DOHH2 (cell line): ENCODE data around the gene TYMP.

Experiments
- H3F3A ChIP-seq: fragments of 200-600 bp; sonication (generic), shearing (Covaris generic); 2 replicates; pipeline ENCODE4 v1.6.0; 2016; ENCODE audit warnings: antibody characterized with exemption, mild to moderate bottlenecking; ENCODE audit not compliant: control insufficient read depth, insufficient read depth
- H3K27ac ChIP-seq: fragments of 200-600 bp; sonication (generic); 2 replicates; pipeline ENCODE4 v1.5.1; 2014; ENCODE audit warnings: low read depth, mild to moderate bottlenecking, low read length, moderate library complexity
- H3K27me3 ChIP-seq: fragments of 200-600 bp; sonication (generic); 2 replicates; pipeline ENCODE4 v1.6.1; 2014; ENCODE audit warnings: mild to moderate bottlenecking, low read length, mixed read lengths; ENCODE audit not compliant: control insufficient read depth
- H3K36me3 ChIP-seq: fragments of 200-600 bp; sonication (generic); 2 replicates; pipeline ENCODE4 v1.6.1; 2014; ENCODE audit warnings: mild to moderate bottlenecking, low read length, moderate library complexity, mixed read lengths; ENCODE audit not compliant: control insufficient read depth
- H3K4me1 ChIP-seq: fragments of 200-600 bp; sonication (generic); 2 replicates; pipeline ENCODE4 v1.6.1; 2014; ENCODE audit warnings: mild to moderate bottlenecking, low read length, mixed read lengths; ENCODE audit not compliant: control insufficient read depth
- H3K4me2 ChIP-seq: fragments of 200-600 bp; sonication (generic); 2 replicates; pipeline ENCODE4 v1.6.0; 2014; ENCODE audit warnings: mild to moderate bottlenecking, low read length, moderate library complexity
- H3K4me3 ChIP-seq: fragments of 200-600 bp; sonication (generic); 2 replicates; pipeline ENCODE4 v1.5.1; 2014; ENCODE audit warnings: mild to moderate bottlenecking, low read length, mixed read lengths
- H3K79me2 ChIP-seq: fragments of 200-600 bp; sonication (generic); 2 replicates; pipeline ENCODE4 v1.6.1; 2014; ENCODE audit warnings: mild to moderate bottlenecking, low read length, mixed read lengths; ENCODE audit not compliant: control insufficient read depth
- H3K9me2 ChIP-seq: fragments of 200-600 bp; sonication (generic); replicated peaks from 2 replicates; pipeline ENCODE4 v1.6.1; 2014; ENCODE audit warnings: mild to moderate bottlenecking, low read length, mixed read lengths; ENCODE audit not compliant: control insufficient read depth
- H3K9me3 ChIP-seq: fragments of 200-600 bp; sonication (generic); 2 replicates; pipeline ENCODE4 v1.6.1; 2014; ENCODE audit warnings: antibody characterized with exemption, low read length, mixed read lengths; ENCODE audit not compliant: control insufficient read depth, insufficient read depth
- H4K20me1 ChIP-seq: fragments of 200-600 bp; sonication (generic); 2 replicates; pipeline ENCODE4 v1.6.0; 2014; ENCODE audit warnings: low read depth, mild to moderate bottlenecking, antibody characterized with exemption, low read length, moderate library complexity; ENCODE audit not compliant: control insufficient read depth, insufficient read depth
- CTCF ChIP-seq: fragments of 200-600 bp; sonication (generic); IDR thresholded peaks from one replicate; pipeline ENCODE4 v1.5.1; 2014; ENCODE audit warnings: antibody characterized with exemption, mild to moderate bottlenecking, low read depth, low read length; ENCODE audit not compliant: poor library complexity, severe bottlenecking
- EZH2phosphoT487 ChIP-seq: fragments of 200-600 bp; sonication (generic); IDR thresholded peaks from 2 replicates; pipeline ENCODE4 v1.6.1; 2017; ENCODE audit warnings: borderline replicate concordance, mild to moderate bottlenecking, antibody characterized with exemption, low read length, moderate library complexity, mixed read lengths

The TYMP gene

GRCh38 chr22:50569896-50570535, 40.2 kb upstream of the TYMP start:
- Histone ChIP-seq H3K27ac (no peak overlapping the region), H3K27me3 (no peaks in the 10 kb centered on the region), H3K36me3 (peaks cover 68% of the 10 kb centered on the region), H3K4me2 (no peak overlapping the region), H3K9me2 (no peaks in the 10 kb centered on the region), H3K9me3 (no peaks in the 10 kb centered on the region), H3K4me1 (no peaks in the 10 kb centered on the region; the same call in 1 of the 2 replicates), H3K4me3 (no peak overlapping the region), H3F3A (peaks cover 2% of the 10 kb centered on the region; the same call in 1 of the 2 replicates), H3K79me2 (no peaks in the 10 kb centered on the region), H4K20me1 (no peaks in the 10 kb centered on the region)
- TF ChIP-seq CTCF (no peak), EZH2phosphoT487 (no peak)

- no peak overlapping the region for H3K4me3 ChIP-seq
- no peaks in the 10 kb centered on the region for H3K79me2 ChIP-seq
- H3K4me2 ChIP-seq: no peak overlapping the region
- H3K27me3 ChIP-seq: peaks cover 3% of the 10 kb centered on the region; the same call in 1 of the 2 replicates
- no peak overlapping the region for H3K27ac ChIP-seq
- no peaks in the 10 kb centered on the region for H4K20me1 ChIP-seq
- H3K36me3 ChIP-seq: peaks cover 61% of the 10 kb centered on the region
- no peaks in the 10 kb centered on the region; the same call in 1 of the 2 replicates for H3K4me1 ChIP-seq
- no peaks in the 10 kb centered on the region for H3K9me3 ChIP-seq
- no peaks in the 10 kb centered on the region for H3K9me2 ChIP-seq
- H3F3A ChIP-seq: peaks cover 2% of the 10 kb centered on the region; the same call in 1 of the 2 replicates
- TF ChIP-seq EZH2phosphoT487: no peak
- TF ChIP-seq CTCF: no peak
Measured at GRCh38 chr22:50569041-50569459, 39.2 kb upstream of the TYMP start.

GRCh38 chr22:50568626-50569025, 38.8 kb upstream of the TYMP start:
- Histone ChIP-seq H3K27me3 (peaks cover 5% of the 10 kb centered on the region), H3K27ac (no peak overlapping the region), H3K9me3 (no peaks in the 10 kb centered on the region), H3K4me3 (no peak overlapping the region), H3K36me3 (peaks cover 57% of the 10 kb centered on the region), H3K4me2 (no peak overlapping the region), H3F3A (peaks cover 2% of the 10 kb centered on the region; the same call in 1 of the 2 replicates), H4K20me1 (no peaks in the 10 kb centered on the region), H3K4me1 (no peaks in the 10 kb centered on the region; the same call in 1 of the 2 replicates), H3K79me2 (no peaks in the 10 kb centered on the region), H3K9me2 (no peaks in the 10 kb centered on the region)
- TF ChIP-seq EZH2phosphoT487 (no peak), CTCF (no peak)
